A549 (cell line): ENCODE data around the gene S100A10. TPM values are rescaled to one million over a fixed set of nuclear protein-coding genes. Genes with fewer than 3 reads are reported as not detected.

Source experiments
- ATAC-seq, 2 experiments: fragments of 200-7000 bp in 1 of 2; fragments of >200 bp in 1 of 2; cut with Nextera tagmentation in 1 of 2; cut with Tn5 transposase in 1 of 2; 3 replicates each; pipeline versions ENCODE4 v1.8.0 to v1.9.1; 2018 to 2020; ENCODE audit warnings: mild to moderate bottlenecking in 1 of 2, moderate library complexity in 1 of 2
- CTCF ChIA-PET: fragments of 300-600 bp; sonication (Branson Sonifier 250); formaldehyde crosslinking; extraction: SDS; loops from one replicate; lab custom pipeline; 2021; ENCODE audit warnings: antibody characterized with exemption, inconsistent platforms; lab: Yijun Ruan, JAX
- POLR2A ChIA-PET: fragments of 350-600 bp; formaldehyde crosslinking; extraction: SDS; loops from one replicate; lab custom pipeline; 2021; ENCODE audit warnings: antibody characterized with exemption, inconsistent platforms; lab: Yijun Ruan, JAX
- DNase-seq, 2 experiments: peaks; one replicate each; pipeline versions ENCODE4 v3.0.0 to v3.0.0-alpha.2; 2011 to 2016; ENCODE audit warnings: low read depth in 1 of 2, low spot score in 1 of 2
- FAIRE-seq: peaks from 2 replicates; lab custom pipeline; 2011; peaks lifted over from hg19 to GRCh38; lab: Jason Lieb, UNC
- H3K27ac ChIP-seq, 2 experiments: fragments of >200 bp; sonication (Bioruptor Twin); formaldehyde crosslinking; 3 replicates each; pipeline ENCODE4 v1.5.1; 2016 to 2017
- H3K4me1 ChIP-seq: fragments of >200 bp; sonication (Bioruptor Twin); formaldehyde crosslinking; 3 replicates; pipeline ENCODE4 v1.6.1; 2016
- H3K4me2 ChIP-seq: fragments of >200 bp; sonication (Bioruptor Twin); formaldehyde crosslinking; 3 replicates; pipeline ENCODE4 v1.6.1; 2016
- H3K4me3 ChIP-seq: fragments of >200 bp; sonication (Bioruptor Twin); formaldehyde crosslinking; 3 replicates; pipeline ENCODE4 v1.5.1; 2016
- H3K9me3 ChIP-seq: fragments of >200 bp; sonication (Bioruptor Twin); formaldehyde crosslinking; 3 replicates; pipeline ENCODE4 v1.6.1; 2016
- ATOH8 ChIP-seq: fragments of 250-450 bp; sonication (Bioruptor Pico); IDR thresholded peaks from 2 replicates; pipeline ENCODE4 v1.5.0; 2020; ENCODE audit warnings: low read depth, mild to moderate bottlenecking, moderate library complexity
- CHD4 ChIP-seq: fragments of 200-600 bp; sonication (generic); IDR thresholded peaks from 2 replicates; pipeline ENCODE4 v1.6.1; 2016; ENCODE audit warnings: antibody characterized with exemption, mild to moderate bottlenecking, borderline replicate concordance
- EHF ChIP-seq: fragments of 250-450 bp; sonication (Bioruptor Pico); IDR thresholded peaks from 2 replicates; pipeline ENCODE4 v1.5.0; 2020; ENCODE audit warnings: mild to moderate bottlenecking
- EP300 ChIP-seq, 2 experiments: fragments of >200 bp; sonication (Bioruptor Twin); formaldehyde crosslinking; IDR thresholded peaks; 2 replicates in 1 of 2; 3 replicates in 1 of 2; pipeline ENCODE4 v1.6.1; 2016 to 2017
- ESRRA ChIP-seq: fragments of 150-350 bp; IDR thresholded peaks from 2 replicates; pipeline ENCODE4 v1.6.1; 2014; ENCODE audit warnings: mild to moderate bottlenecking, low read length, borderline replicate concordance
- HMGXB4 ChIP-seq: fragments of 250-450 bp; sonication (Bioruptor Pico); IDR thresholded peaks from 2 replicates; pipeline ENCODE4 v1.5.0; 2021; ENCODE audit warnings: mild to moderate bottlenecking, moderate library complexity, borderline replicate concordance
- HOXA7 ChIP-seq: fragments of 250-450 bp; sonication (Bioruptor Pico); IDR thresholded peaks from 2 replicates; pipeline ENCODE4 v1.5.0; 2020; ENCODE audit warnings: mild to moderate bottlenecking, moderate library complexity
- JUN ChIP-seq, 2 experiments: fragments of >200 bp; sonication (Bioruptor Twin); formaldehyde crosslinking; IDR thresholded peaks; 2 replicates in 1 of 2; 3 replicates in 1 of 2; pipeline ENCODE4 v1.6.1; 2016 to 2017
- MYC ChIP-seq: IDR thresholded peaks from 2 replicates; pipeline ENCODE4 v1.6.1; 2012; ENCODE audit warnings: mild to moderate bottlenecking, inconsistent platforms, low read length, improper control_type of control experiment, borderline replicate concordance
- PBX3 ChIP-seq: IDR thresholded peaks from 2 replicates; pipeline ENCODE4 v1.6.1; 2012
- POLR2A ChIP-seq: IDR thresholded peaks from 2 replicates; pipeline ENCODE4 v1.6.1; 2012; ENCODE audit warnings: mild to moderate bottlenecking, low read length
- RAD21 ChIP-seq, 2 experiments: fragments of >200 bp in 1 of 2; sonication (Bioruptor Twin) in 1 of 2; formaldehyde crosslinking in 1 of 2; IDR thresholded peaks in 1 of 2; conservative IDR thresholded peaks in 1 of 2; 2 replicates in 1 of 2; 3 replicates in 1 of 2; pipeline ENCODE4 v1.6.1; 2012 to 2018; ENCODE audit warnings: inconsistent platforms in 1 of 2
- RARB ChIP-seq: fragments of 250-450 bp; sonication (Bioruptor Pico); IDR thresholded peaks from 2 replicates; pipeline ENCODE4 v1.8.0; 2021; ENCODE audit warnings: mild to moderate bottlenecking, moderate library complexity
- REST ChIP-seq: fragments of 200-600 bp; sonication (generic); IDR thresholded peaks from 2 replicates; pipeline ENCODE4 v1.6.1; 2016; ENCODE audit warnings: antibody characterized with exemption, mild to moderate bottlenecking, moderate library complexity
- SREBF2 ChIP-seq: fragments of 450-650 bp; IDR thresholded peaks from 2 replicates; pipeline ENCODE4 v1.6.1; 2014; ENCODE audit warnings: mild to moderate bottlenecking, moderate library complexity
- ZFP36 ChIP-seq: fragments of 450-650 bp; IDR thresholded peaks from 2 replicates; pipeline ENCODE4 v1.6.1; 2014; ENCODE audit warnings: borderline replicate concordance; ENCODE audit not compliant: partially characterized antibody
- ZSCAN20 ChIP-seq: fragments of 250-450 bp; sonication (Bioruptor Pico); IDR thresholded peaks from 2 replicates; pipeline ENCODE4 v1.8.0; 2022; ENCODE audit warnings: mild to moderate bottlenecking, moderate library complexity
- WGBS: methylation state at CpG from one replicate; pipeline ENCODE4 v1.1.6; 2017; ENCODE audit errors: missing lambda C conversion rate; 5-methylcytosine and 5-hydroxymethylcytosine counted together
- polyA plus RNA-seq, 4 experiments: library from polyadenylated mRNA; depleted of rRNA in 3 of 4; stranded (reverse); fragments of >200 nt; fragmentation: RNase III in 1 of 4; extraction: RNeasy Plus Mini Kit Qiagen cat#74134 plus additional on column Dnase treatment in 1 of 4; gene quantifications; 2 replicates in 3 of 4; 3 replicates in 1 of 4; pipeline ENCODE4 v1.2.3, GENCODE V29; 2011 to 2017
- TF ChIP-seq, protein P1 (sequence below): fragments of 450-650 bp; IDR thresholded peaks from 2 replicates; pipeline ENCODE4 v1.6.1; 2014; ENCODE audit warnings: antibody characterized with exemption
- TF ChIP-seq, protein P2 (sequence below): IDR thresholded peaks from 2 replicates; pipeline ENCODE4 v1.6.1; 2012

S100A10 gene
- polyA plus RNA-seq, 2 of the 4 experiments (the other 2 are of a cell fraction), result 505 to 2,077 TPM

- POLR2A ChIA-PET, result interaction anchor here (0.8 kb wide), 1 partner anchor 41 kb away, joined by 3 read pairs; the partner anchor contains the start of gene S100A10
- FAIRE-seq, result no peak
- H3K4me3 ChIP-seq, result no peak overlapping the region
- TF ChIP-seq JUN (IDR thresholded peaks at IDR 0.05) (no peak), MYC (no peak), POLR2A (no peak), ATOH8 (CRISPR knock-in tag) (no peak)
- TF ChIP-seq, protein P1, sequence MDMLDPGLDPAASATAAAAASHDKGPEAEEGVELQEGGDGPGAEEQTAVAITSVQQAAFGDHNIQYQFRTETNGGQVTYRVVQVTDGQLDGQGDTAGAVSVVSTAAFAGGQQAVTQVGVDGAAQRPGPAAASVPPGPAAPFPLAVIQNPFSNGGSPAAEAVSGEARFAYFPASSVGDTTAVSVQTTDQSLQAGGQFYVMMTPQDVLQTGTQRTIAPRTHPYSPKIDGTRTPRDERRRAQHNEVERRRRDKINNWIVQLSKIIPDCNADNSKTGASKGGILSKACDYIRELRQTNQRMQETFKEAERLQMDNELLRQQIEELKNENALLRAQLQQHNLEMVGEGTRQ, result no peak
- TF ChIP-seq, all 56 proteins: peak for 0
- Histone ChIP-seq H3K4me2 (peak overlapping the region; percentile 47; the same call in 2 of the 3 replicates), H3K9me3 (no peaks in the 10 kb centered on the region), H3K27ac (no peak overlapping the region; a peak in 1 of 6 replicates), H3K4me1 (peaks cover 18% of the 10 kb centered on the region)
- CTCF ChIA-PET, result interaction anchor here (0.6 to 4.8 kb wide), 7 partner anchors 11 to 63 kb away, joined by 3 to 35 read pairs (median 5); no protein-coding TSS in a partner anchor
- DNase-seq (no peak), ATAC-seq (no peak)
- WGBS, result 28% methylated on average over 1 of the region's 1 CpG
Observed at GRCh38 chr1:151952811-151953210, 40.8 kb downstream of the S100A10 start.

DNA sequence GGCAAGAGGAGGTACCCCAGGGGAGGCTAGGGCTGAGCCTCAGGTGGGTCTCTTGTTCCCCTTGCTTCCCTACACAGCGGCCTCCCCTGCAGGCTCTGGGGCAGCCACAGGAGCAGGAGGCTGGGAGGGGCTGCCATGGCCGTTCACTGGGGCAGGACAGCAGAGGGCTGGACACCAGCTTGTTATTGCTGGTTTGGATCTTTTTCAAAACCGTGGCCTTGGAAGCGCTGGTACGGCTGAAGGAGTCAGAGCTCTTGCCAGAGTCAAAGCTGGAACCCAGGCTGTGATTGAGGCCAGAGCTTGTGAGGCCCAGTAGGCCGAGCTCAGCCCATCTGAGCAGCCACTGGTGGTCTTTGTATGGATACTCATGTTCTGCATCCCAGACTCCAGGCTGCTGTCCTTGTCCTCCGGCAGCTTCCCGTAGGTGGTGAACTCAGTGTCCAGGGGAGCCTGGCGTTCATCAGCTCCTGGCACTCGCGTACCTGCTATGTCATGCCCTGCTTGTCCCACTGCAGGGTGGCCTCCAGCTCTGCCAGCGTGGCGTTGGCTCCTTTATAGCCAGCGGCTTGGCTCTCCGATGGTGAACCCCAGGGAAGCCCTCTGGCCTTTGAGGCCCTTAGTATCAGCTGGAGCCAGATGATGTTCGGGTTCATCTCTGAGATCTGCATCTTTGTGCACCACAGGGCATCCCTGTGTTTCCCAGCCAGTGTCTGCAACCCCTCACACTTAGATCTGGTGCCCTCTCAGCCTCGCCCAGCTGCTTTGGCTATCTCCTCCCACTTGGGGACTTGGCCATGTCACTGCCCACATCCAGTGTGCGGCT is 44.1 kb downstream of the S100A10 start:
- TF ChIP-seq, protein P2, sequence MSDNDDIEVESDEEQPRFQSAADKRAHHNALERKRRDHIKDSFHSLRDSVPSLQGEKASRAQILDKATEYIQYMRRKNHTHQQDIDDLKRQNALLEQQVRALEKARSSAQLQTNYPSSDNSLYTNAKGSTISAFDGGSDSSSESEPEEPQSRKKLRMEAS, result no peak
- TF ChIP-seq EHF (CRISPR knock-in tag) (no peak), HMGXB4 (CRISPR knock-in tag) (no peak), HOXA7 (CRISPR knock-in tag) (no peak), SREBF2 (no peak), ZSCAN20 (CRISPR knock-in tag) (no peak), RARB (no peak), RAD21 (conservative IDR thresholded peaks at IDR 0.05 in 1 of 2, IDR thresholded peaks at IDR 0.05 in 1 of 2) (no peak)
- peaks cover 44% of the 10 kb centered on the region for H3K4me1 ChIP-seq
- WGBS, result 95% methylated on average over 18 of the region's 18 CpGs
- ChIA-PET POLR2A (interaction anchor here (0.5 kb wide), 1 partner anchor 10 kb away, joined by 3 read pairs; no protein-coding TSS in a partner anchor), CTCF (interaction anchor here (0.7 to 4.8 kb wide), 14 partner anchors 10 to 85 kb away, joined by 3 to 35 read pairs (median 5); no protein-coding TSS in a partner anchor)
- DNase-seq (no peak), ATAC-seq (no peak), FAIRE-seq (no peak)
- 0 out of 6 replicates have a peak overlapping the region, but pooled peaks of 1 of the 2 experiments have one; percentile 10 for H3K27ac ChIP-seq
- H3K9me3 ChIP-seq, result no peaks in the 10 kb centered on the region
- H3K4me3 ChIP-seq, result no peak overlapping the region
- no peak overlapping the region for H3K4me2 ChIP-seq

- Histone ChIP-seq H3K4me1 (peaks cover 46% of the 10 kb centered on the region), H3K4me2 (no peak overlapping the region), H3K27ac (no peak overlapping the region), H3K4me3 (no peak overlapping the region), H3K9me3 (no peaks in the 10 kb centered on the region)
- FAIRE-seq (no peak), ATAC-seq (no peak), DNase-seq (no peak)
- WGBS, result 81% methylated on average over 1 of the region's 1 CpG
- ChIA-PET POLR2A (no interaction called here), CTCF (interaction anchor here (0.9 to 4.8 kb wide), 8 partner anchors 9 to 86 kb away, joined by 4 to 35 read pairs (median 6); no protein-coding TSS in a partner anchor)
- TF ChIP-seq ZFP36 (no peak), CHD4 (no peak), ESRRA (no peak), REST (no peak), PBX3 (no peak), EP300 (IDR thresholded peaks at IDR 0.05) (no peak)
- TF ChIP-seq, protein P2, result no peak
Observed at GRCh38 chr1:151948506-151948905, 45.2 kb downstream of the S100A10 start.
